Activated CD8-positive, alpha-beta memory T cell treated with anti-CD3 and anti-CD28 coated beads for 4 hours (primary cell): ENCODE results near the gene ARFGEF2.
"Not testable (repeated sequence)": the region's sequence is repeated elsewhere in the genome, so short reads cannot be mapped to it uniquely, and the experiment has no call there.

ENCODE experiments used
- DNase-seq, 2 donors: peaks; one replicate each; pipeline ENCODE4 v3.0.0-alpha.2; 2020; ENCODE audit warnings: low read depth in 2 of 2

Gene ARFGEF2

DNA sequence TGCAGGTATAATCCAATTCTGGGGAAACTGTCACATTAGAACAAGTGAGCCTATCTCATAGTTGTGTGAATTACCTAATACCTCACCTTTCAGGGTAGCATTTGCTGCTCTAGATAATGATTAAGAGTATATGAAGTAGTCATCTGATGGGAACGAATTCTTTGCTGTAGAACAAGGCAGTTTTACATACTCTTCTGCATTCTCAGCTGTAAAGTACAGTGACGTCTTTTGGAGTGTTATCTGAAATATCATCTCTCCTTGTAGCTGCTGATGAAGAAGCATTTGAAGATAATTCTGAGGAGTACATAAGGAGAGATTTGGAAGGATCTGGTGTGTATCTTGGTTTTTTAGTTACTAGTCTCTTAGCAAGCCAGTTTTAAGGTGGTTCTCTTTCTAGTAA is 153.0 kb downstream of the ARFGEF2 start:
- no peak for DNase-seq

DNA sequence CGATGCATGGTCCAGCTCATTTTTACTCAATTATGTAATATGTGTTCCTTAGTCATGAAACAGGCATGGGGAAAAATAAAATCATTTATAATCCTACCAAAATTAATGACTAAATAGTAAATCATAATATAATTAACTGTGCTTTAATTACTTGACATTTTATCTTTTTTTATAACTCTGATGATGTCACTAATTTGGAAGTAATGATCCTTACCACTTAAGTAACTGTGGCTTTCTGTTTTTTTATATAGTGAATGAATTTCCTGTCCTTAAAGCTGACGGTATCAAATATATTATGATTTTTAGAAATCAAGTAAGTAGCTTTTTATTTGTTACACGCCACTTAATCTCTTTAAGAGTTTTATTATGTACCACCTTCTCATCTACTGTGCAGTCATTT is 156.8 kb downstream of the ARFGEF2 start:
- no peak for DNase-seq

DNA sequence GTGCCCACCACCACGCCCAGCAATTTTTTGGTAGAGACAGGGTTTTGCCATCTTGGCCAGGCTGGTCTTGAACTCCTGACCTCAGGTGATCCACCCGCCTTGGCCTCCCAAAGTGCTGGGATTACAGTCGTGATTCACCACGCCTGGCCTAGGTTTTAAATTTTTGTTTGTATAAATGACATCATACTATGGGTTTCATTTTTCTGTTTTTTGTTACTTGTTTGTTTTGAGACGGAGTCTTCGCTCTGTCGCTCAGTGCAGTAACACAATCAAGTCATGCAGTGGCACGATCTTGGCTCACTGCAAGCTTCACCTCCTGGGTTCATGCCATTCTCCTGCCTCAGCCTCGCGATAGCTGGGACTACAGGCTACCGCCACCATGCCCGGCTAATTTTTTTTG is 160.8 kb downstream of the ARFGEF2 start:
- DNase-seq: not testable (repeated sequence)
